ENCODE results near the gene KRTAP10-3. TPM values are rescaled to one million over a fixed set of nuclear protein-coding genes. Genes with fewer than 3 reads are reported as not detected.

Gene KRTAP10-3
- total RNA-seq, 1 donor from 2014 or later: not detected

GRCh38 chr21:44547656-44548331 is 10.8 kb downstream of the KRTAP10-3 start:
- peaks cover 22% of the 10 kb centered on the region for H3K9me3 ChIP-seq (replicated peaks)
- no peaks in the 10 kb centered on the region for H3K4me1 ChIP-seq
- intact Hi-C loops (cut with micrococcal nuclease): no loop called here
- H3K4me3 ChIP-seq: no peak overlapping the region
- H3K27ac ChIP-seq (replicated peaks): no peak overlapping the region
- TF ChIP-seq CTCF (IDR thresholded peaks at IDR 0.05; ENCODE audit: borderline replicate concordance): no peak
- no peak for DNase-seq
- H3K36me3 ChIP-seq: no peaks in the 10 kb centered on the region
- H3K27me3 ChIP-seq (ENCODE audit: low read depth): peaks cover 54% of the 10 kb centered on the region

- no peak overlapping the region for H3K4me3 ChIP-seq
- H3K9me3 ChIP-seq (replicated peaks): peaks cover 29% of the 10 kb centered on the region
- peaks cover 25% of the 10 kb centered on the region for H3K27me3 ChIP-seq (ENCODE audit: low read depth)
- no peaks in the 10 kb centered on the region for H3K36me3 ChIP-seq
- no peaks in the 10 kb centered on the region for H3K4me1 ChIP-seq
- no peak overlapping the region for H3K27ac ChIP-seq (replicated peaks)
- intact Hi-C loops (cut with micrococcal nuclease): no loop called here
- TF ChIP-seq CTCF (IDR thresholded peaks at IDR 0.05; ENCODE audit: borderline replicate concordance): no peak
- DNase-seq: no peak
These were observed 14.0 kb downstream of the KRTAP10-3 start for GRCh38 chr21:44544566-44544965.

GRCh38 chr21:44542716-44543115 is 15.9 kb downstream of the KRTAP10-3 start:
- Histone ChIP-seq H3K4me1 (no peaks in the 10 kb centered on the region), H3K27ac (replicated peaks) (no peak overlapping the region), H3K9me3 (replicated peaks) (peaks cover 29% of the 10 kb centered on the region), H3K27me3 (ENCODE audit: low read depth) (peaks cover 15% of the 10 kb centered on the region), H3K4me3 (no peak overlapping the region), H3K36me3 (no peaks in the 10 kb centered on the region)
- no peak for TF ChIP-seq CTCF (IDR thresholded peaks at IDR 0.05; ENCODE audit: borderline replicate concordance)
- DNase-seq: no peak
- intact Hi-C loops (cut with micrococcal nuclease): no loop called here

GRCh38 chr21:44540741-44541288 is 17.8 kb downstream of the KRTAP10-3 start:
- peaks cover 9% of the 10 kb centered on the region for H3K27me3 ChIP-seq (ENCODE audit: low read depth)
- intact Hi-C loops (cut with micrococcal nuclease): no loop called here
- no peaks in the 10 kb centered on the region for H3K36me3 ChIP-seq
- no peak for DNase-seq
- no peak overlapping the region for H3K4me3 ChIP-seq
- no peak for TF ChIP-seq CTCF (IDR thresholded peaks at IDR 0.05; ENCODE audit: borderline replicate concordance)
- peaks cover 12% of the 10 kb centered on the region for H3K9me3 ChIP-seq (replicated peaks)
- no peak overlapping the region for H3K27ac ChIP-seq (replicated peaks)
- H3K4me1 ChIP-seq: no peaks in the 10 kb centered on the region

GRCh38 chr21:44539991-44540666 is 18.5 kb downstream of the KRTAP10-3 start, which contains the start of gene KRTAP10-1:
KRTAP10-1 (minus strand) TSS chr21:44540195; CDS start chr21:44540150, 45 bp downstream.
- H3K27me3 ChIP-seq (ENCODE audit: low read depth): peaks cover 9% of the 10 kb centered on the region
- H3K4me3 ChIP-seq: no peak within 1 kb of the TSS
- intact Hi-C loops (cut with micrococcal nuclease): no loop called here
- H3K36me3 ChIP-seq: no peaks in the 10 kb centered on the region
- no peaks in the 10 kb centered on the region for H3K4me1 ChIP-seq
- H3K27ac ChIP-seq (replicated peaks): no peak within 1 kb of the TSS
- DNase-seq: no peak
- TF ChIP-seq CTCF (IDR thresholded peaks at IDR 0.05; ENCODE audit: borderline replicate concordance): no peak
- H3K9me3 ChIP-seq (replicated peaks): peaks cover 9% of the 10 kb centered on the region

Data from left ventricle myocardium inferior (tissue), 1 donor.